SH-SY5Y (cell line): ENCODE results near the gene DNAAF5.

Experiments
- GATA2 ChIP-seq: IDR thresholded peaks from 2 replicates; pipeline ENCODE4 v1.6.1; 2011; ENCODE audit warnings: mild to moderate bottlenecking, low read depth, low read length
- GATA3 ChIP-seq: IDR thresholded peaks from 2 replicates; pipeline ENCODE4 v1.6.1; 2011; ENCODE audit warnings: low read depth, mild to moderate bottlenecking, low read length, moderate library complexity

- no peak for TF ChIP-seq GATA2
- TF ChIP-seq GATA3: no peak
Measured at GRCh38 chr7:830069-830468, 103.6 kb downstream of the DNAAF5 start.
